UCSD-AML1 (cell line): ENCODE measurements around the gene CCSER1.

Source experiments
- DNase-seq: peaks from one replicate; lab custom pipeline; 2025; ENCODE audit not compliant: unreplicated experiment; lab: John Stamatoyannopoulos, UW

CCSER1 gene

DNA sequence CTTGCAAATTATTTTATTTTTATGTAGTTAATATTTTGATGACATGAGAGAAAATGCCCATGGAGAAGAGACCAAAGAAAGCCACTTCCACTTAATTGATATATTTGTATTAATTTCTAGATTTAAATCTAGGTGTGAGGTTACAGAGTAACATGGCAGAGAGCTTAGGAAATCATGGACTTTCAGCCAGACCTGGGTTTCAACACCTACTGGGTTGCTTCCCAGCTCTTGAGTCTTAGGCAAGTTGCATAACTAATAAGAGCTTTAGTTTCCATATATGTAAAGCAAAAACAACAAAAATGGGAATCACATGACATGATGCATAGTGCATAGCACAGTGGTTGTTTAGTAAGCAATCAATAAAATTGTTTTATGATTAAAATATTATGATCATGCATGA is 413.3 kb downstream of the CCSER1 start:
- DNase-seq, result no peak

DNA sequence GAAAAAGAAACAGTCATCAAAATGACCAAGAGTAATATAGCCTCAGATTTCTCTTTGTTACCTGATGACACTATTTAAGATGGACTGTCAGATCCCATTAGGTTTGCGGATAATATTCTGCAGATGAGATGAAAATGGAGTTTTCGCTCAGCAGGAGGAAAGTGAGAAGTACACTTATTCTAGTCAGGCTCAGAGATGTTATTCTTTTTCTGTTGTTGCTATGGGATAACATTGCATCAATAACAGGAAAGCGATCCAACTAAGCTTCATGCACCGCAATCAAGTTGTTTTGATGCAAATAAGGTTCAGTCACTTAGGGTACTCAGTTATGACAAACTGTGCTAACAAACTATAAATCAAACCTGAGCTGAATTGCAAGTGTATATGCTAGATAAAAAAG is 415.0 kb downstream of the CCSER1 start:
- no peak for DNase-seq

DNA sequence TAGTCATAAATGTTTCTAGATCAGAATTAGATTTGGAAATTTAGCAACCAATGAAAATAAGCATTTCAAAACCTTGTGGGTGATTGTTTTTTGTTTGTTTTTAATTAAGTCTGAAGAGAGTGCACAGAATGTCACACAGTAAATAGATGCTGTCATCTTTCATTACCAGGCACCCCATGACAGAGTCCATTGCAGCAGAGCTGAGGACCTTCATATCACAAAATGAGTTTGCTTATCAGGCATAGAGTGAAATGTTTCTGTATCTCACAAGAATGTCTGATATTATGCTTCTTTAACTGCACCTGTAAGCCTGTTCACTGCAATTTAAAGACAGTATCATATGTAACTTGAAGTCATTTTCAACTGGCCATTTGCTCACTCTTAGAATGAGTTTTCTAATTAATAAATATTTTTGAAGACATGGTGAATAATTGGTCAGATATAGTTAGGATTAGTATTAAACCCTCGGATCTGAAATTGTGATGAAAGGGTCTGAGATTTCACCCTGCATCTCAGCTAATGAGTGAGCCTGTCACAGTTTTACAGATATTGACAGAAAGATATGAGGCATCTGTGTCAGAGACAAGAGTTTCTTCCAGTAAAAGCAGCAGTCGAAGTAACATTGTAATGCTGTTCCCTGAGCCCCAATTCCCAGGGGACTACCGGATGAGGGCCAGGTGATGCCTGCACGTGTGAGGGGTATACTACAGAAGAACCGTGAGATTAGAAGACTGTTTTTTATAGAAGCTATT is 416.4 kb downstream of the CCSER1 start:
- DNase-seq, result no peak

DNA sequence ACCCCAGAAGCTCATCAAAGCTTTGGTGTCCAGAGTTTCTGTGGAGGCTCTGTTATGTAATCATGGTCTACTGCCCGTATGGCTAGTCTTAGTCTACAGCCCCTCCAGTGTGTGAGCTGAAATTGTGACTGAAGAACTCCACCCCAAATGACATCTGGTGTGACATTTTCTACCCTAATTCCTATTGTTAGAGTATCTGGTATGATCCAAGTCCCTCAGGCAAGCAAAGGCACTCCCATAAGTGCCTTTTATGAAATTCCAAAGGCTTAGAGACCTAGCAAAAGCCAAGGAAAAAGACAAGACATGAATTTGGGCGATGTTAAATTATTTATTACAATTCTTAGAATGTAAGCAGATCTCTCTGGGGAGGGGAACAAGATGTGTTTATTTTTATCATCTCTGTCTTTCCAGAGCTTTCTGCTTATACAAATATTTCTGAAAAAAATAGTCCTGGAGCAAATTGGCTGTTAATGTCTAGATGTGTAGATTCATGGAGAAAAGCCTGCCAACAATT is 417.4 kb downstream of the CCSER1 start:
- DNase-seq, result no peak

DNA sequence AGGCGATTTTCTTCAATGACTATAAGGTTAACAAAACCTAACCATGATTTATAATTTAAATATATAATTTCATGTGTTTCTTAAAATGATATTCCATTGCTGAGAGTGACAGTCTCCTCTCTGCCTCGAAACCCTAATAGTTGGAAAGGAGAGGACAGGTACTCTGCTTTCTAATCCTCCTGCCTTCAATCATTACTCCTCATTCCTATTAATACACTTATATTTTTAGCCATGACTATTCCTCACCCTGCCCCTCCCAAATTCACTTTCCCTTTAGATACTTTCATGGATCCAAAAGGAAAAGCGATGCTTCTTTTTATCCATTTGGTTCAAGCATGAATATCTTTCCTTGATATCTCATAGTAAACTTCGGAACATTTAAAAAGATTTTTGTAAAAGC is 418.2 kb downstream of the CCSER1 start:
- no peak for DNase-seq

DNA sequence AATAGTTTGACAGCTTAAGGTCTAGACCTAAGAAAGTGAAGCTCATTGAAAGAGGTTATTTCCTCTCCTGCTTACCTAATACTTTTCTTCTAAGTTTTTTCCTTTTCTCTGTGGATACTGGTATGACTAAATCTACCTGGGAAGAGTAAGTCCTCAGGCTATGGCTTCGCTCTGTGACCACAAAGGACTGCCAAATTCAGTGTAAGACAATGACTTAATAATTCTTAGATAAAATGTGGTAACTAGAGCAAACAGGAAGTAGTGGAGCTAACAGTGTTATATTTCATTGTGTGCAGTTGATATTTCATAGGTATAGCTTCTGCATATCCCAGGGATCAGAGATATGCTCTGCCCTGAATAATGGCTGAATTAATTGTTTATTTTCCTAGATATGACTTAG is 418.9 kb downstream of the CCSER1 start:
- DNase-seq, result no peak

DNA sequence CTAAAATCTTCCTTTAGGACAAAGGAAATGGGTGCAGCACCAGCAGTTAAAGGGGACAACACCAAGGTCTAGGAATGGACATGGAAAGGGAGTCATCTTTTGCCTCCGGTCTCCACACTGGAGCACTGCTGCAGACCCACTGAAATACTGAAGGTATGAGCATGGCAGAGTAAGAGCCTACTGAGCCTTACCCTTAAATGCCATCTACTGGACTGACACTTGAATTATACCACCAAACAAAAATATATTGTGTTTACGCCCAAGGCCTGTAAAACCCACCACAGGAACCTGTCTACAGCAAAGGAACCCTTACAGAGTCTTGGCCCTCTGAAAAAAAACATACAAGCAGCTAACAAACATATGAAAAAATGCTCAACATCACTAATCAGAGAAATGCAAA is 443.4 kb downstream of the CCSER1 start:
- no peak for DNase-seq

DNA sequence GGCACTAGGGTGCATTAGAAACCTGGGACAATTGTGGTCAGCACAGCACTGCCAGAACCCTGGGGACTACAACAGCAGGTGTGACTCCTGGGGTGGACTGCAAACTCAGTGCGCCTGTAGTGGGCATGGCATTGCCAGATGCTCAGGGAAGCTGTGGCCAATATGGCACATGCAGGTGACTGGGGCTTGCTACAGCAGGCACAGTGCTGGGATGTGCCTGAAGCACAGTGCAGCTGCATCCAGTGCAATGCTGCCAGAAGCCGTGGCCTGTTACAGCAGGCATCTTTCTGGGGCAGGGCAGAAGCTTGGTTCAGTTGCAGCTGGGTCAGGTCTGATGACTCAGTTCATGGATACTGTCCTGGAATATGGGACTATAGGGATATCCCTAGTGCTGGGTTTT is 445.8 kb downstream of the CCSER1 start:
- DNase-seq, result no peak

DNA sequence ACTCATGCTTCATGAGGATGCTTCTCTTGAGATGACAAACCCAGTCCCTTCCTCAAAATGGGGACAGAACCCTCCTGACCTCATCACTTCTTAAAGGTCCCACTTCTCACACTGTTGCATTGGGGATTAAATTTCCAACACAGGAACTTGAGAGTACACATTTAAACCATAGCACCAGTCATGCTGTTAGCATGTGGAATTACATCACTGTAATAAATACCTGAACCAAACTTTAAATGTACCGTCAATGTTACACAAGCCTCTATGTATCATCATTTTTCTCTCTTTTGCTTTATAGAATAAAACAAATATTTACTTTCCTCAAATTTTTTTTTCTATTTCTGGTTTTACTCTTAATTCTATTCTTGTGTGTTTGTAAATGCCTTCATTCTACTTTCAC is 448.2 kb downstream of the CCSER1 start:
- DNase-seq, result no peak

DNA sequence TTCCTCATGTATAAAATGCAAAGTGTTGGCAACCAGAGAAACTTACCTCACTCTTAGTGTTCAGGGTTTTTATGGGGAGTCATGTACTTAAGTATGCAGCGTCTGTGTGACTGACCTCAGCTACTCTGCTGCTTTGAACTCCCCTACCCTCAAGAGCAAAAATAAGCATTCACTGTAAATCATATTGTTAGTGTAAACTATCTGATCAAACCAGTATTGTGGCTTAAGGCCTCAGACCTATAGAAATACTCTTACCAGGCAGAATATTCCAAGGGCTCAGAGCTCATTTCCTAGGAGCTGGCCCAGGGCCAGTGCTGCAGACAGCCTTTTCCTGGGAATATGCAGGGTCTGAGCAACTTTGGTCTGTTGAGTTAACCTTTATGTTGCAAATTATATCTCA is 453.1 kb downstream of the CCSER1 start:
- no peak for DNase-seq

DNA sequence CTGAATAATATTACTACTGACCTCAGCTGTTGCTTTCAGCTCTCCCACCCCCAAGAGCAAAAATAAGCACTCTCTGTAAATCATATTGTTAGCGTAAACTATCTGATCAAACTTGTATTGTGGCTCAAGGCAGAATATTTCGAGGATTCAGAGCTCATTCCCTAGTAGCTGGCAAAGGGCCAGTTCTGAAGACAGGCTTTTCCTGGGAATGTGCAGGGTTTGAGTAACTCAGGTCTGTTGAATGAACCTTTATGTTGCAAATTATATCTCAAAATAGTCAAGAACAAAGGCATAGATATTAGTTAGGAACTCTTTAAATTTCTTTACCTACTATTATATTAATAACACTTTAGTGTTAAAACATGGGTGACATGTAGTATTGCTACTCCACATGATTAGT is 454.9 kb downstream of the CCSER1 start:
- DNase-seq, result no peak

DNA sequence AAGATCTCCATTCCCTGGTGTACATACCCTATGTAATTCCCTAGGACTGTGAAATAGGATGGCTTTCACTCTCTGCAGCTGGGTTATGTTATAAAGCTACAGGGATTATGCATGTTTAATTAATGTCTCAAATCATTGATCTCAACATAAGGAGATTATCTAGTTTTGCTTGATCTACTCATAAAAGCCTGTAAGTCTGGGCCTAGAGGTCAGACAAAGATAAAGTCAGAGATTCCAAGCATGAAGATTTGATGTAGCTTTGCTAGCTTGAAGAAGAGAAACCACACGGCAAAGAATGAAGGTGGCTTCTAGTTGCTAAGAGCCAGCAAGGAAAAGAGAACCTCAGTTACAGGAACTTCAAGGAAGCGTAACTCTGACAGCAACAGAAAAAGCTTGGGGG is 456.9 kb downstream of the CCSER1 start:
- no peak for DNase-seq

DNA sequence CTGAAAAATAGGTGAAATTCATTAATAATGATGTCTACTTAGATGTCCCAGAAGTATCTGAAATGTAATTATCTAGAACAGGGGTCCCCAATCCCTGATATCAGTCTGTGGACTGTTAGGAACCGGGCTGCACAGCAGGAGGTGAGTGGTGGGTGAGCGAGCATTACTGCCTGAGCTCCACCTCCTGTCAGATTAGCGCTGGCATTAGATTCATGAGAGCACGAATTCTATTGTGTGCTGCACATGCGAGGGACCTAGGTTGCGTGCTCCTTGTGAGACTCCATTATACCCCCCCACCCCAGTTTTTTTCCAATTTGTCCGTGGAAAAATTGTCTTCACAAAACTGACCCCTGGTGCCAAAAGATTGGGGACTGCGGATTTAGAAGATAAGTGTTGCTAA is 458.8 kb downstream of the CCSER1 start:
- DNase-seq, result no peak

DNA sequence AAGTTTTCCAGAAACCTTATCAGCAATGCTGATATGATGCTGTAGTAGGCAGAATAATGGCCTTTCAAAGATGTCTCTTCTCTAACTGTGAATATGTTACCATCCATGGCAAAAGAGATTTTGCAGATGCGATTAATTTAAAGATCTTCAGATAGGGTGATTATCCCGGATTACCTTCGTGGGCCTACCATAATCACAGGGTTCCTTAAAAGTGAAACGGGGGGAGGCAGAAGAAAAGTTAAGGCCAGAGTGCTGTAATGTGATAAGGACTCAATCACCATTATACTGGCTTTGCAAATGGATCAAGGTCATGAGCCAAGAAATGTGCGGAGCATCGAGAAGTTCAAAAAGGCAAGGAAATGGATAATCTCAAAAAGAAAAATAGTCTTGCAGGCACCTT is 459.6 kb downstream of the CCSER1 start:
- DNase-seq, result no peak

DNA sequence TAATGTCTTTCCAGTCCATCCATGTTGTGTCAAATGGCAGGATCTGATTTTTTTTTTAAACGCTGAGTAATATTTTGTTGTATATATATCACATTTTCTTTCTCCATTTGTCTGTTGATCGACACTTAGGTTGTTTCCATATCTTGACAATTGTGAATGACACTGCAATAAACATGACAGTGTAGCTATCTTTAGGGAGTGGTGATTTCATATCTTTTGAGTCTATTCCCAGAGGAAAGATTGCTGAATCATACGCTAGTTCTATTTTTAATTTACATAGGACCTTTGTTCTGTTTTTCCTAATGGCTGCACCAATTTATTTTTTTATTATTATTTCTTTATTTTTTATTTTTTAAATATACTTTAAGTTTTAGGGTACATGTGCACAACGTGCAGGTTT is 470.7 kb downstream of the CCSER1 start:
- no peak for DNase-seq

DNA sequence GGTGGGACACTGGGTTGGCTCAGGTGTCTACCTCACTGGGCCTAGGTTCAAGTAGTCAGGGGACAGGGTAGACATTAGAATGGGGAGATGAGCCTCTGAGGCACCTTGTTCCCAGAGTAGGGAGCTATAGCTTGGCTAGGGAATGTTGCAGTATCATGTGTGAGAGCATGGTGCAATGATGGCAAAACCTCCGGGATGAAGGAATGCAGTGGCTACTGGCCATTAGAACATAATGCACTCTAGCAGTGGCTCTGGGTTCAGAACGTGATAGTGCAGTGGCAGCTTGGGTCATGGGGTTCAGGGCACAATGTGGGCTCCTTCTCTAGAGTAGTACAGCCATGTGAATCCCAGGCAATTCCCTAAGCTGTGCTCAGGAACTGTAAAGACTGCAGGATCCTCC is 471.5 kb downstream of the CCSER1 start:
- no peak for DNase-seq

DNA sequence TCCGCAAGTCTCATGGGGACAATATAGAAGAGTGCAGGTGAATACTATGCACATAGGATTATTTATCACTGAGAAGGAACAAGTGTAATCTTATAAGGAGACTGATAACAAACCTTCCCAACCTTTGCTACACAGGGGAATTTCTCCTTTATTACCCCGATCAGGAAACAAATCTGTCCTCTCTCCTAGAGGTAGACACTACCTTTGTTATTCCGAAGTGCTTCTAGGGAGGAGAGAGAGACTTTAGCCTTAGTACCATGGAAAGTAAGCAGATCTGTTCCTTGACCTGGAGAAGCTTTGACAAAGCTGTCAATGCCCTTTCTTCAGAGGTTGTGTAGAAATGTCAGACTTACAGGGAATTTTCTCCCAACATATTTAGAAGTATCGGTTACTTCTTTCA is 475.5 kb downstream of the CCSER1 start:
- DNase-seq, result no peak

DNA sequence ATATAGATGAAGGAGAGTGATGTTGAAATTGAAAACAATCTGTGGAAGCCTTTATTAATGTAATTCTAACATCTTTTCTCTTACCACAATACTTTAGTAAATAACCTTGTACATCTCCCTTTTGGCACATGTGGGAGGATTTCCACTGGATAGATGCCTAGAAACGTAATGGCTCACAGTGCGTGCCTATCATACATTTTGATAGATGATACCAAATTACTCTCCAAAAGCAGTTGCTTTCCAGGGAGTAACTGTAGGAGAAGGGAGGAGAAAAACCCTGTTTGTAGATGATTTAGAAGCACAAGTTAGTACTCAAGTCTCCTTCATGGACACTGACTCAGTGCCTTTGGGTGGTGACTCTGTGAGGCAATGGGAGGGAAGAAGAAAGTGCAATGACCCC is 476.3 kb downstream of the CCSER1 start:
- no peak for DNase-seq

DNA sequence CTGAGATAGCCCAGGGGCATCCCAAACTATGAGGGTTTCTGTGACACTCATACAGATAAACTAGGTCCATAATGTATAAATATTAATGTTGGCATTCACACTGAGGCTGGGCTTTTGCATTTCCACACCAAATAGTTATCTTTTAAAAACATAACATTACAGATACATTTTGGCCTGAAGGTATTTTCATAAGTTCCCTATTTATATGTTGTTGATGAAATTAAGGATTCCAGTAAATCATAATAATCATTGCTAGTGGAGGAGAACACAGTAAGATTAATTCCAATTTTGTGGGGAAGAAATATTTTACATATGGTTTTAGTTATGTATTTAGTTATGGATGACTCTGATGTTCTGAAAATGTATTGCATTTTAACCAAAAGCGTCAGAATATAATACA is 479.6 kb downstream of the CCSER1 start:
- DNase-seq, result no peak

DNA sequence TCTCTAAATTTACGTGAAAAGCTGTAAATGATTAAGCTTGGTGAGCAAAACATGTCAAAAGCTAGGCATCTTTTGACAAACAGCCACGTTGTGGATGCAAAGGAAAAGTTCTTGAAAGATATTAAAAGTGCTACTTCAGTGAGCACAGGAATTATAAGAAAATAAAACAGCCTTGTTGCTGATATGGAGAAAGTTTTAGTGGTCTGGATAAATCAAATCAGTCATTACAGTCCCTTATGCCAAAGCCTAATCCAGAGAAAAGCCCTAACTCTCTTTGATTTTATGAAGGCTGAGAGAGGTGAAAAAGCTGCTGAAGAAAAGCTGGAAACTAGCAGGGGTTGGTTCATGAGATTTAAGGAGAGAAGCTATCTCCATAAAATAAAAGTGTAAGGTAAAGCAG is 487.2 kb downstream of the CCSER1 start:
- DNase-seq, result no peak

DNA sequence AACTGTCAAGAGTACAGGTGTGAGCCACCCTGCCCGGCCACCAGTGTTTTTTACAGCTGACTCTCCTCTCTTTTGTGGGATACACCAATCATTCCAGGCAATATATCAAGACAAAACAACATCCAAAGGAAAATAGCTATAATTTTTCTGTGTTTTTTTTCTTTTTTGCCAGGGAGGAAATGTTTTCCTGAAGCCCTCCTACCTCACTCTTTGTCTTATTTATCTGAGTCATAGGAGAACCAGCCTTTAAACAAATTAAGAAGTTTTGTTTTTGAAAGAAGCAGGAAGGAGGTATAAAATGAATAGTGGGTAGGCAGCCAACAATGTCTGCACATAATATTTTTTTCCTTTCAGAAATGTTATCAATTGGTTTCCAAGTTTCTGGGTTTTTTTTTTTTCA is 493.9 kb downstream of the CCSER1 start:
- DNase-seq, result no peak

DNA sequence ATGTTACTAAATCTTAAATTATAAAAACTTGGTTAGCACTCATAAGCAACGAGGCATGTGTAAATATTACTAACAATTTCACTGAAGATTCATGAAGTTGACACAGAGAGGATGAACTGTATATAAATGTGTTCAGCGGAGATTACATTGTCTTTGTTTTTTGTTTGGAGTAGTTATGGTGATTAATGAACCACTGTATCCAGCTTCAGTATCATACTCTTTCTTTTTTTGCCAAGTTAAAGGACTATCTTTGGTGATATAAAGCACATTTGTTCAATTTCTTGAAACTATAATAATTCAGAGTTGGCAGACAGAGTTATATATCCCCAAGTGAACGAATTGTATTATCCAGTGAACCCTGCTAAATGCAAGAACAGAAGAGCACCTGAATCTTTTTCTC is 497.6 kb downstream of the CCSER1 start:
- DNase-seq, result no peak

DNA sequence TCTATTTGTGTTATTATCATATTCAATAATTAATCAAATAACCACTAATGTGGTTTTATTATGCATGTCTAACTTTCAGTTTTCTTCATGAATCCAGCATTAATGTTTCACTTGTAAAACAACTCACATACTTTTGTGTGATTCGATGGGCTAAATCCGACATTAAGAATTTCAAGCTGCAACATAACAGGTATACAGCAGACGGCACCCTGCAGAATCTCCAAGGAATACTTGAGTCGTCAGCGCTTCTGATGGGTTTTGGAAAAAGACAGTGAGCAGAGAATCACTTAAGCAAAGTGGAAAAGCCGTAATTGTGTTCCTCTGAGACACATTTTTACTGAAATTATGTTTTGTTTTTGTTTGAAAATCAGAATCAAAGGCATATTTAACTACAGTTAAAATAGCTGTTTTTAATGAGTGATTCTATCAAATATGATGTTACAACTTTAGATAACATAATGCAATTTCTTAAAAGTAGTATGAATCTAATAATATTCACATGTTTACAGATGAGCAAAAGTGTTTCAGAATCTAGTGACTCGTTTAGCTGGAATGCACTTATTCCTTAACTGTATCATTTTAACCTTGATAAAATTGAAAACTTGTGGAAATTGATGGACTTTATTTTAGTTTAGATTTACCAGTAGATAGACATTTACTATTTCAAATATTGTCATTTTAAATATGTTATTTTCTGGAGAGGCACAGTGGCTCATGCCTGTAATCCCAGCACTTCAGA is 514.8 kb downstream of the CCSER1 start:
- no peak for DNase-seq
